Measurements from ENCODE around the gene SLC9A1.
A peak's percentile ranks its signal among the peaks of the same experiment; 100 is the strongest.

SLC9A1 gene

GRCh38 chr1:27101696-27102095, 53.2 kb downstream of the SLC9A1 start:
- DNase-seq = no peak

GRCh38 chr1:27101054-27101491, 53.9 kb downstream of the SLC9A1 start:
- DNase-seq = no peak

- no peak for DNase-seq
Observed at GRCh38 chr1:27100335-27101053, 54.4 kb downstream of the SLC9A1 start.

GRCh38 chr1:27099587-27100334, 55.2 kb downstream of the SLC9A1 start:
- DNase-seq = no peak

GRCh38 chr1:27099135-27099586, 55.8 kb downstream of the SLC9A1 start:
- no peak for DNase-seq

- no peak for DNase-seq
Observed at GRCh38 chr1:27098431-27099134, 56.3 kb downstream of the SLC9A1 start.

GRCh38 chr1:27097484-27097917, 57.4 kb downstream of the SLC9A1 start:
- peak; percentile 78 for DNase-seq

- no peak for DNase-seq
Observed at GRCh38 chr1:27095576-27095975, 59.3 kb downstream of the SLC9A1 start.

GRCh38 chr1:27092888-27093287, 62.0 kb downstream of the SLC9A1 start:
- DNase-seq = no peak

GRCh38 chr1:27090911-27091310, 64.0 kb downstream of the SLC9A1 start:
- no peak for DNase-seq

GRCh38 chr1:27087371-27088220, 67.3 kb downstream of the SLC9A1 start:
- no peak for DNase-seq

GRCh38 chr1:27086628-27087027, 68.3 kb downstream of the SLC9A1 start:
- no peak for DNase-seq

- no peak for DNase-seq
Observed at GRCh38 chr1:27086026-27086425, 68.9 kb downstream of the SLC9A1 start.

- no peak for DNase-seq
Observed at GRCh38 chr1:27084107-27084506, 70.8 kb downstream of the SLC9A1 start.

- no peak for DNase-seq
Observed at GRCh38 chr1:27077968-27078367, 77.0 kb downstream of the SLC9A1 start.

- no peak for DNase-seq
Observed at GRCh38 chr1:27076803-27077202, 78.1 kb downstream of the SLC9A1 start.

GRCh38 chr1:27074175-27074780, 80.6 kb downstream of the SLC9A1 start:
- no peak for DNase-seq

GRCh38 chr1:27071049-27071416, 83.9 kb downstream of the SLC9A1 start:
- no peak for DNase-seq

GRCh38 chr1:27070390-27071048, 84.4 kb downstream of the SLC9A1 start:
- DNase-seq = no peak

- no peak for DNase-seq
Observed at GRCh38 chr1:27068922-27069321, 86.0 kb downstream of the SLC9A1 start.

GRCh38 chr1:27065999-27066630, 88.8 kb downstream of the SLC9A1 start:
- no peak for DNase-seq
